Fibroblast of mammary gland (primary cell): Measurements from ENCODE around the gene ACOX3.

ENCODE experiments used
- DNase-seq: peaks from one replicate; pipeline ENCODE4 v3.0.0-alpha.2; 2010; ENCODE audit warnings: low read depth
- H3K4me3 ChIP-seq: 2 replicates; pipeline ENCODE4 v1.5.1; 2011; ENCODE audit warnings: low read depth, mild to moderate bottlenecking, low read length, moderate library complexity; ENCODE audit not compliant: control insufficient read depth
- TF ChIP-seq, protein P1 (sequence below): conservative IDR thresholded peaks from 2 replicates; pipeline ENCODE4 v1.5.1; 2011; ENCODE audit warnings: low read depth, low read length, inconsistent platforms; ENCODE audit not compliant: control insufficient read depth, insufficient read depth

The ACOX3 gene

DNA sequence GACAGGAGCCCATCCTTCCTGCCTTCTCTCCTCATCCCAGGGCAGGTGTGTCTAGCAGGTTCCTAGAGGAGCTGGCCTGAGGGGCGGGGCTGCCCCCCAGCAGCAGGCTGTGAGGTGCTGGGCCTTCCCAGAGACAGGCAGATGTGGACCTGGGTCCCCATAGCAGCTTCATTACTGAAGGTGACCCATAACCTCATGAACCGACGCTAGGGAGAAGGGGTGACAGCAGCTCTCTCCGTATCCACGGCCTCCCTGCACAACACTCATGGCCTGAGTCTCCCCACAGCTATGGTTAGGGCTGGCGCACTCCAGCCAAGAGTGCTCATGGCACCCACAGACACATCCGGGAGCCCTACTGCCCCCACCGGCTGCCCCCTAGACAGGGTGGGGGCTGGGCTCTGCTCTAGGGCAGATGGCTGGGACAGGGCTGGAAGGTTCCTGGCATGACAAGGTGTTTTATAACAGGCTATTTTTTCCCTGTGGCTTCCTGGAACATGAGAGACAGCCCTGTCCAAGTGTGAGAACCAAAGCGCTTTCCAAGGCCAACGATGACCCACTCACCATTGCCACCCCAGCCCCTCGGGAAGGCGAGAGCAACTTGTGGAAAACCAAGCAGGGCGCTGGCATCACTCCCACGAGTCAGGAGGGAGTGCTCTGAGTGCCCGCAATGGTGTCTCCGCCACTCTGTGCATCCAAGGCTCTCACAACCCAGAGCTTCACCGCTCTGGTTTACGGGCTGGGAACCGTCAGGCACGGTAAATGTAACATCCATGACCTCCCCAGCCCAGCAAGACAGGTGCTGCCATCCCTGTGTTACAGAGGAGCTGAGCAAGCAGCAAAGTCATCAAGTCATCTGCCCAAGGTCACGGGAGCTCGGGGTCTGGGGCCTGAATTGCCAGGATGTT lies 59.8 kb downstream of the ACOX3 start:
- no peak for DNase-seq
- H3K4me3 ChIP-seq: no peak overlapping the region
- TF ChIP-seq, protein P1, sequence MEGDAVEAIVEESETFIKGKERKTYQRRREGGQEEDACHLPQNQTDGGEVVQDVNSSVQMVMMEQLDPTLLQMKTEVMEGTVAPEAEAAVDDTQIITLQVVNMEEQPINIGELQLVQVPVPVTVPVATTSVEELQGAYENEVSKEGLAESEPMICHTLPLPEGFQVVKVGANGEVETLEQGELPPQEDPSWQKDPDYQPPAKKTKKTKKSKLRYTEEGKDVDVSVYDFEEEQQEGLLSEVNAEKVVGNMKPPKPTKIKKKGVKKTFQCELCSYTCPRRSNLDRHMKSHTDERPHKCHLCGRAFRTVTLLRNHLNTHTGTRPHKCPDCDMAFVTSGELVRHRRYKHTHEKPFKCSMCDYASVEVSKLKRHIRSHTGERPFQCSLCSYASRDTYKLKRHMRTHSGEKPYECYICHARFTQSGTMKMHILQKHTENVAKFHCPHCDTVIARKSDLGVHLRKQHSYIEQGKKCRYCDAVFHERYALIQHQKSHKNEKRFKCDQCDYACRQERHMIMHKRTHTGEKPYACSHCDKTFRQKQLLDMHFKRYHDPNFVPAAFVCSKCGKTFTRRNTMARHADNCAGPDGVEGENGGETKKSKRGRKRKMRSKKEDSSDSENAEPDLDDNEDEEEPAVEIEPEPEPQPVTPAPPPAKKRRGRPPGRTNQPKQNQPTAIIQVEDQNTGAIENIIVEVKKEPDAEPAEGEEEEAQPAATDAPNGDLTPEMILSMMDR: no peak

DNA sequence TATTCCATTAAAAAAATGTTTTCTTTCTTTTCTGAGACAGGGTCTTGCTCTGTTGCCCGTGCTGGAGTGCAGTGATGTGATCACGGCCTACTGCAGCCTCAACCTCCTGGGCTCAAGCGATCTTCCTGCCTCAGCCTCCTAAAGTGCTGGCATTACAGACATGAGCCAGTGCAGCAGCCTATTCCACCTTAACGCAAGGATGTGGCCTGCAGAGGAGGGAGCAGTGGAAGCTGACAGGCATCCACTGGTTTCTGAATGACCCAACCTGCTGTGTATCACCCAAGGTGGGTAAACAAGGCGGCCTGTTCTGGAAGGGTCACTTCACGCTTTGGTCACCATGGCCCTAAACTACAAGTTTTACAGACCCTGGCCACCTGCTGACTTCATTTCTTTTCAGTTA lies 60.8 kb downstream of the ACOX3 start:
- TF ChIP-seq, protein P1: no peak
- no peak overlapping the region for H3K4me3 ChIP-seq
- DNase-seq: no peak

DNA sequence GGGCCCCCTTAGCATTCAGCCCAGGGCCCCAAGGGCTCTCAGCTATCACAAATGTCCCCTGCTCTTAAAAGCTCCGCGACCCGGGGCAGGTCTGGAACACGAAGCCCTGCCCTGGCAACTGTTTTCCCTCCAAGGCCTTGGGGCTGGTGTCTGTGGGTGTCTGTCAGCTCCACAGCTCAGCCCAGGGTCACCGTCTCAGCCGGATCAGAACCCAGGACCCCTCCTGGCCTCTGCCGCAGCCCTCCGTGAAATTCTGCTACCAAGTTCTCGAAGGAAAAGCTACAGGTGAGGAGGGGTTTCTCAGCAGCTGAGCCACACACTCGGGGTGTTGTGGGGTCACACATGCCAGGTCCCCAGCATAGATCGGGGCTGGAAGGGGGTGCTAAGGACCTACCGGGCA lies 61.2 kb downstream of the ACOX3 start:
- DNase-seq: no peak
- no peak overlapping the region for H3K4me3 ChIP-seq
- TF ChIP-seq, protein P1: no peak

DNA sequence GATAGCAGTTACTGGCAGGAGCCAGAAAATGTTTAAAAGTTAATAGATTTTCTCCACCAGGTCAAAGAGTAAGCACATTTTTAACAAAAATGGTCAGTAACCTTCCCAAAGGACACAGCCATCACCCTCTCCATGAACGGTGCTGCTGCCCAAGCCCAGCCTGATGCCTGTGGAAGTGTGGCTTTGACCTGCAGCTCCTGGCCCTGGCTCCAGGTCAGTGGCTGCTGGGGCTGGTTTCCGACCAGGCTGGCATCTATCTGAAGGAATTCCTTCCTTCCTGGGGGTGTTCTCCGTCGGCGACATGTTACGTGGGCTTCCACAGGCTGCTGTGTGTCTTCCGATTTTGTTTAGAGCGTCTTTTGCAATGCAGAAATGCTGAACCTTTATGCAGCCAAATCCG lies 61.7 kb downstream of the ACOX3 start:
- TF ChIP-seq, protein P1: no peak

DNA sequence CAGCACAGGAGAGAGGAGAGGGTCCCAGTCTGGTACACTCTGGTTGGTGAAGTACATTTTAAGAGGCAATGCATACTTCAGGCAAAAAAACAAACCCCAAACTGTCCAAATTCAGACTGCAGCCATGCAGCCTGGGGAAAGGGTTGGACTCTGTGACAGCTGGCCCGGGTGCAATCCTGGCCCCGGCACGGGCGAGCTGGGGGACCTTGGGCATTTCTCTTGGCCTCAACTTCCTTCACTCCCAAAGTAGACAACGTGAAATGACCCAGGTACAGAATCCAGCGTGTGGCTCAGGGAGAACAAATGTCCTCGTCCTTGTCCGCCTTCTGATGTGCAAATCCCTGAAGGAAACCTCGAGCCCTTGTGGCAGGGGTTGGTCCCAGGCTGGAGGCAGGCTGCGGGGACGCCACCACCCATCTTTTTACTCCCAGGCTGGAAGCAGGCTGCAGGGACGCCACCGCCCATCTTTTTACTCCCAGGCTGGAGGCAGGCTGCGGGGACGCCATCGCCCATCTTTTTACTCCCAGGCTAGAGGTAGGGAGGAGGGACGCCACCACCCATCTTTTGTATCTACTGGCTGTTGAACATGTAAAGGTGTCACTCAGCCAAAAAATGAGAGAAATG lies 62.3 kb downstream of the ACOX3 start:
- no peak for DNase-seq
- H3K4me3 ChIP-seq: no peak overlapping the region
- TF ChIP-seq, protein P1: no peak

More for the DNA sequence above, 61.7 kb downstream of the ACOX3 start:
- DNase-seq: no peak
- no peak overlapping the region for H3K4me3 ChIP-seq

DNA sequence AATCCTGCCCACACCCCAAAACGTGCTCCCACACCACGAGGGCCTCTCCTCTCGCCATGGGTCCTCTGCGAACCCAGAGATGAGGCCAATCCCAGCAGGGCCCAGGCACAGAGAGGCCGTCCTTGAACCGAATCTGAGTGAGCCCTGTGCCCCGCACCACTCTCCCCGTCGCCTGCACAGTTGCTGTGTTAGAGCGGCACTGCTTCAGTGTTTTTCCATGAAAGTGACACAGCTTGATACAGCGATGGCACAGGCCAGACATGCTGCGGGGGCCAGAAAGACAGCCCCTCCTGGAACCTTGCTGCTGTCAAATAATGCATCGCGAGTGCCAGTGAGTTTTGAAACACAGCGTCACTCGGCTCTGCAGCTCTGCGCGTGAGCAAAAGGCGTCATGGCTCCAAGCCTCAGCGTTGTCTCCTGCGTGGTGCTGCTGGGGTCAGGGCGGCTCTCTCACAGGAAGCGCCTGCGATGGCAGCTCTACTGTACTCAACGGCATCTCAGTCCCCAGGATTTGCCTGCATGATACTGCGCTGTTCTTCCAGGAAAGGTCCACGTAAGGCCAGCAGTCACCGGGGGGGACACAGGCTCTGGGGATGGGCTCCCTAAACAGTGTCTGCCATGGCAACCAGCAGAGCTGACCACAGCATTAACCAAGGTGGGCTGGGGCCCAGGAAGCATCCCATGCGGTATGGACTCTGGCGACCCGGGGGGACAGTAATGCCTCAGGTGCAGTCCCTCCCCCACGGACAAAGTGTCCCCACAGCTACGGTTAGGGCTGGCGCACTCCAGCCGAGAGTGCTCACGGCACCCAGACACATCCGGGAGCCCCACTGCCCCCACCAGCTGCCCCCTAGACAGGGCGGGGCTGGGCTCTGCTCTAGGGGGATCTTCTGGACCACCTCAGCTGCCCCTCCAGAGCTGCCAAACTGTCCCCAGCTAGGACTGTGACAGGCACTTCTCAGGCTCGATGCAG lies 63.1 kb downstream of the ACOX3 start:
- H3K4me3 ChIP-seq: no peak overlapping the region
- DNase-seq: no peak
- TF ChIP-seq, protein P1: no peak
